ENCODE results near the gene ATRIP.
A peak's percentile ranks its signal among the peaks of the same experiment; 100 is the strongest.
"Not testable (repeated sequence)": the region's sequence is repeated elsewhere in the genome, so short reads cannot be mapped to it uniquely, and the experiment has no call there.

The ATRIP gene

GRCh38 chr3:48446425-48447193, at the start of gene ATRIP:
Gene ATRIP (plus strand): TSS chr3:48446737. CDS start chr3:48446846, 109 bp downstream.
- ATAC-seq (peak; percentile 99), DNase-seq (ENCODE audit: low spot score in 2 of 2) (peak; percentile 88 to 92)
- Mint-ChIP-seq H3K4me1 (peaks cover 33% of the 10 kb centered on the region), H3K9me3 (no peaks in the 10 kb centered on the region), H3K27ac (peak within 1 kb of the TSS; percentile 92), H3K36me3 (peaks cover 65% of the 10 kb centered on the region), H3K4me3 (peak within 1 kb of the TSS; percentile 97)

- DNase-seq (ENCODE audit: low spot score in 2 of 2) (peak in 1 of 2 donors; percentile 36), ATAC-seq (no peak)
- H3K4me3 Mint-ChIP-seq, result no peak overlapping the region
- H3K4me1 Mint-ChIP-seq, result no peaks in the 10 kb centered on the region
- no peak overlapping the region for H3K27ac Mint-ChIP-seq
- H3K36me3 Mint-ChIP-seq, result no peaks in the 10 kb centered on the region
- H3K9me3 Mint-ChIP-seq, result no peaks in the 10 kb centered on the region
These were observed 48.5 kb upstream of the ATRIP start for GRCh38 chr3:48397767-48398681.

- Mint-ChIP-seq H3K27ac (no peak overlapping the region), H3K4me1 (no peaks in the 10 kb centered on the region), H3K4me3 (no peak overlapping the region), H3K9me3 (no peaks in the 10 kb centered on the region), H3K36me3 (no peaks in the 10 kb centered on the region)
- no peak for ATAC-seq
- peak in 1 of 2 donors; percentile 46 for DNase-seq (ENCODE audit: low spot score in 2 of 2)
These were observed 47.7 kb upstream of the ATRIP start for GRCh38 chr3:48398701-48399386.

GRCh38 chr3:48399387-48400172, 47.0 kb upstream of the ATRIP start:
- ATAC-seq (no peak), DNase-seq (ENCODE audit: low spot score in 2 of 2) (peak in 1 of 2 donors; percentile 46)
- H3K9me3 Mint-ChIP-seq, result no peaks in the 10 kb centered on the region
- H3K4me1 Mint-ChIP-seq, result no peaks in the 10 kb centered on the region
- no peak overlapping the region for H3K4me3 Mint-ChIP-seq
- no peaks in the 10 kb centered on the region for H3K36me3 Mint-ChIP-seq
- H3K27ac Mint-ChIP-seq, result no peak overlapping the region

DNA sequence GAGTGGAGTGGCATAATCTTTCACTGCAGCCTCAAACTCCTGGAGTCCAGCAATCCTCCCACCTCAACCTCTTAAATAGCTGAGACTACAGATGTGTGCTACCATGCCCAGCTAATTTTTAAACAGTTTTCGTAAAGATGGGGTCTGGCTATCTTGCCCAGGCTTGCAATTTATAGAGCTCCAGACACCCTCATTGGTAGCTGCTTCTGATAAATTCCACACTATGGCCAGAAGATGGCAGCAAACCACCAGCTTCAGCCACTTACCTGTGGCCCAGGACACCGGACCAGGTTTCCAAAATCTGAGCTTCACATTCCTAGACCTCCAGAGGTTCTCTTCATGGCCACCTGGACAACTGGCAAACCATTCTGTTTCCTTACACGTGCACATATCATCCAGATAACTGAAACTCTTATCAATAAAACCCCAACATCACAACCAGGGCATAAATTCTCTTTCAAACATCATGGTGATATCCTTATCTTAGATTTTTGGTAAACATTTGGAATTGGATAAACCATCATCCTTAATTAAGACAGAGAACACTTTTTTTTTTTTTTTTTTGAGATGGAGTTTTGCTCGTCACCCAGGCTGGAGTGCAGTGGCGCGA, 45.6 kb upstream of the ATRIP start:
- Mint-ChIP-seq H3K36me3 (no peaks in the 10 kb centered on the region), H3K27ac (peak overlapping the region; percentile 60), H3K4me3 (no peak overlapping the region), H3K9me3 (no peaks in the 10 kb centered on the region), H3K4me1 (no peaks in the 10 kb centered on the region)
- DNase-seq (ENCODE audit: low spot score in 2 of 2), result peak; percentile 31 to 65
- ATAC-seq, result peak; percentile 74

DNA sequence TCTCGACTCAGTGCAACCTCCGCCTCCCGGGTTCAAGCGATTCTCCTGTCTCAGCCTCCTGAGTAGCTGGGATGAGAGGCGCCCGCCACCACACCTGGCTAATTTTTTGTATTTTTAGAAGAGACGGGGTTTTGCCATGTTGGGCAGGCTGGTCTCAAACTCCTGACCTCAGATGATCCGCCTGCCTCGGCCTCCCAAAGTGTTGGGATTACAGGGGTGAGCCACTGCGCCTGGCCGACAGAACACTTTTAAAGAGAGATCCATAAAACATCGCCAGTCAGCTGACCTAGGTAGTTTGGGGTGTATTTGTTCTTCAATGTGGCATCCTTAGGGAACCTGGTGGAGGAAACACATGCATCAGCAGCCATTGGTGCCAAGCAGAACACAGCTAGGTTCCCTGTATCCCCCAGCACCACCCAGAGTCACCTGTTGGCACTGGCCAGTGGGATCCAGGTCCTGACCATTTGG, 45.1 kb upstream of the ATRIP start:
- H3K27ac Mint-ChIP-seq, H3K36me3 Mint-ChIP-seq, H3K4me3 Mint-ChIP-seq, ATAC-seq, H3K4me1 Mint-ChIP-seq, H3K9me3 Mint-ChIP-seq: not testable (repeated sequence)
- DNase-seq (ENCODE audit: low spot score in 2 of 2), result peak in 1 of 2 donors; percentile 45

- Mint-ChIP-seq H3K27ac (peak overlapping the region; percentile 66), H3K9me3 (no peaks in the 10 kb centered on the region), H3K36me3 (no peaks in the 10 kb centered on the region), H3K4me1 (no peaks in the 10 kb centered on the region), H3K4me3 (no peak overlapping the region)
- ATAC-seq (no peak), DNase-seq (ENCODE audit: low spot score in 2 of 2) (peak; percentile 1 to 30)
These were observed 44.2 kb upstream of the ATRIP start for GRCh38 chr3:48402281-48402732.

DNA sequence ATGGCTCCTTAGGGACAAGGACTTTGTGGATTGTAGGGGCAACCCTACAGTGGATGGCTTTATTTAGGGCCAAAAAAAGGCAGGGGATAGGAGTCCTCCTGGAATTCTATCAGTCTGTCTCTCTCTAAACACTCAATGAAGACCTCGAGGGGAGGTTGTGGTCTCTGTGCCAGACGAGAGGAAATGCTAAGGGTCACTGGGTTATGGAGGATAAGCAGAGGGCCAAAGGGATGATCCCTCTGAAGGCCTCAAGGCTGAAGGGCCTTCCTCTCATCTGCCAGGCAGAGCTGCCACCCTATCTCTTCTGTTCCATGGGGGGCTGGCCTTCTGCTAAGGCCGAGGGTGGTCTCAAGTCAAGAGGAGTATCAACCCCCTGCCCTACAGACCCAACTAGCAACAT, 43.6 kb upstream of the ATRIP start:
- H3K9me3 Mint-ChIP-seq, result no peaks in the 10 kb centered on the region
- DNase-seq (ENCODE audit: low spot score in 2 of 2), result no peak
- no peak overlapping the region for H3K4me3 Mint-ChIP-seq

GRCh38 chr3:48403533-48404439, 42.8 kb upstream of the ATRIP start:
- Mint-ChIP-seq H3K36me3 (no peaks in the 10 kb centered on the region), H3K27ac (peak overlapping the region; percentile 66), H3K9me3 (no peaks in the 10 kb centered on the region), H3K4me1 (no peaks in the 10 kb centered on the region), H3K4me3 (no peak overlapping the region)
- DNase-seq (ENCODE audit: low spot score in 2 of 2), result peak in 1 of 2 donors; percentile 41
- ATAC-seq, result no peak

More for the DNA sequence above, 43.6 kb upstream of the ATRIP start:
- ATAC-seq, result no peak
- H3K4me1 Mint-ChIP-seq, result no peaks in the 10 kb centered on the region
- H3K27ac Mint-ChIP-seq, result peak overlapping the region; percentile 66
- H3K36me3 Mint-ChIP-seq, result no peaks in the 10 kb centered on the region

- no peak for ATAC-seq
- H3K36me3 Mint-ChIP-seq, result no peaks in the 10 kb centered on the region
- no peaks in the 10 kb centered on the region for H3K4me1 Mint-ChIP-seq
- no peak overlapping the region for H3K4me3 Mint-ChIP-seq
- no peak overlapping the region for H3K27ac Mint-ChIP-seq
- DNase-seq (ENCODE audit: low spot score in 2 of 2), result peak in 1 of 2 donors; percentile 43
- H3K9me3 Mint-ChIP-seq, result no peaks in the 10 kb centered on the region
These were observed 41.8 kb upstream of the ATRIP start for GRCh38 chr3:48404440-48405342.

DNA sequence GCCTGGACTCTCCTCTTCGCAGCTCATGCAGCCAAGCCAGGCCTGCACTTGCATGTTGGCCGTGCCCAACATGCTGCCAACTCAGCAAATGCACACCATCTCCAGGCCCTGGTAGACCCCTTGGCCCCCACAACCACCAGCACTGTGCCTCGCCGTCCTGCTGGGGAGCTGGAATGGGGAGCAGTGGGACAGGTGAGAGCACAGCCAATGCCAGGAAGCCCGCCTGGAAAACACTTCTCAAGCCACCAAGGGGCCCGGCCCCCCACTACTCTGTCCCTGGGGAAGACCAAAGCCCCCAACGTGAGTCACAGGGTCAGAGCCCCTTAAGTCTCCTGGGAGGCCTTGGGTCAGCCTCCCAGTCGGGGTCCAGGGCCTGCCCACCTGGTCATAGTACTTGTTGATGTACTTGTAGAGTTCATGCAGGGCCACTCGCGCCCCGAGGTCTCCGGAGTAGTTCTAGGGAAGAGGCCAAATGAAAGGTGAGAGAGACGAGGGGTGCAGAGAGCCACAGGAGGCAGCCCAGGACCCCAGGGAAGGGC, 41.1 kb upstream of the ATRIP start:
- no peaks in the 10 kb centered on the region for H3K4me1 Mint-ChIP-seq
- no peak overlapping the region for H3K4me3 Mint-ChIP-seq
- no peaks in the 10 kb centered on the region for H3K9me3 Mint-ChIP-seq
- ATAC-seq, result no peak
- H3K27ac Mint-ChIP-seq, result peak overlapping the region; percentile 17
- H3K36me3 Mint-ChIP-seq, result no peaks in the 10 kb centered on the region
- DNase-seq (ENCODE audit: low spot score in 2 of 2), result peak; percentile 1 to 45

GRCh38 chr3:48405971-48406370, 40.6 kb upstream of the ATRIP start:
- Mint-ChIP-seq H3K9me3 (no peaks in the 10 kb centered on the region), H3K27ac (peak overlapping the region; percentile 63), H3K4me1 (no peaks in the 10 kb centered on the region), H3K4me3 (no peak overlapping the region), H3K36me3 (no peaks in the 10 kb centered on the region)
- no peak for ATAC-seq
- DNase-seq (ENCODE audit: low spot score in 2 of 2), result no peak
